Epidermal melanocyte (primary cell): Measurements from ENCODE around the gene ANKDD1B.
"Not testable (repeated sequence)": the region's sequence is repeated elsewhere in the genome, so short reads cannot be mapped to it uniquely, and the experiment has no call there.

ENCODE experiments used
- DNase-seq: peaks from one replicate; pipeline ENCODE4 v3.0.0; 2011; ENCODE audit warnings: low spot score; ENCODE audit not compliant: insufficient read length

Gene ANKDD1B

DNA sequence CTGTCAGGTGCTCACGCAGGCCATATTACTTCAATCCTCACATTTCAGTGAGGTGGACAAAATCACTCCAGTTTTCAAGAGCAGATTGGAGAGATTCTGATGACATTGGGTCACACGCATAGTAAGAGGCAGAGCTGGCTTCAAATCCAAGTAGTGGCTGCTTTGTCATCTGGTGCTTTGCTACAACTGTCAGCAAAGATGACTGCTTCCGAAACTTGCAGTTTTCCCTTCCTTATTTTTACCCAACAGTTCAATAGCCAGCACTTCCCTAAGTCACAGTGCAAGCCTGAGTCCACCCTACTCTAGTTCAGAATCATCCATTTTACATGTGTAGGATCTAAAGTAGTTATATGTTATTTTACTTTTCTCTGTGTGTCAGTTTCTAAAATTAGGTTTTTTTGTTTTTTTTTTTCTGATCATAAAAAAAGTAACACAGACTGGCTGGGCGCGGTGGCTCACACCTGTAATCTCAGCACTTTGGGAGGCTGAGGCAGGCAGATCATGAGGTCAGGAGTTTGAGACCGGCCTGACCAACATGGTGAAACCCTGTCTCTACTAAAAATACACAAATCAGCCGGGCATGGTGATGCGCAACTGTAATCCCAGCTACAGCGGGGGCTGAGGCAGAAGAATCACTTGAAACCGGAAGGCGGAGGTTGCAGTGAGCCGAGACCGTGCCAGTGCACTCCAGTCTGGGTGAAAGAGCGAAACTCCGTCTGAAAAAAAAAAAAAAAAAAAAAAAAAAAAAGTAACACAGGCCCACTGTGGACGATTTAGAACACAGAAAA lies 49.6 kb downstream of the ANKDD1B start:
- no peak for DNase-seq

DNA sequence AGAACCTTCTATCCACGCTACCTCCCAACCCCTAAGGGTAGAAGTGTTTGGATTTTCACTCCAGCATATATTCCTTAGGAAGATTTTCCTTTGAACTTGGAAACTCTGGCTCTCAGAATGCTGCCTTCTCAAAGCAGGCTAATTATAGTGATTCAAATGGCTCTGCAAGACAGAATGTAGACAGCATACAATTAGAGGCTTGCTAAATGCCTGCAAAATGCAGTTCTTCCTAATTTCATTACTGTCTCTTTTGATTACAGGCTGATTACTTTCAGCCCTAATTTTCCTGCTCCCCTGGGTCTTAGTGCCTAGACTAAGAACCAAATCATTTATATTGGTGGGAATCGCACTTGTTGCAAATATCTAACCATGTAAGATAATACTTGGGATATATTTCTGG lies 50.8 kb downstream of the ANKDD1B start:
- DNase-seq = no peak

- no peak for DNase-seq
Measured at GRCh38 chr5:75663579-75664284, 52.5 kb downstream of the ANKDD1B start.

- no peak for DNase-seq
Measured at GRCh38 chr5:75664979-75665378, 53.7 kb downstream of the ANKDD1B start.

DNA sequence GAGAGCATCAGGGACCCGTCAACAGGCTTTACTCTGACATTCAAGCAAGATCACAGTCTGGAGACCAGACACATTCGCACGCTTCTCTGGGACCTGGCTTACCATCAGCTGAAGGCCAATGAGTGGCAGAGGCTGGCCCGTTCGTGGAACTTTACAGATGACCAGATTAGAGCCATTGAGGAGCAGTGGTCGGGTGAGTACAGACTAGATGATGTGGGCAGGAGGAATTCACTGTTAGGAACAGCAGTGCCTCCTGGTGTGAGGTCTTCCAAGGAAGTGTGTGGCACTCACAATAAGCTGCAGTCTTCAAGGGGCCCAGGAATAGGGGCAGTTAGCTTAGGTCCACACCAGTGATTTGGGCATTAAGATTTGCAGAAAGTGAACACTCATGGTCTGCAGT lies 55.5 kb downstream of the ANKDD1B start:
- no peak for DNase-seq

GRCh38 chr5:75667586-75667985 lies 56.3 kb downstream of the ANKDD1B start:
- DNase-seq = no peak

DNA sequence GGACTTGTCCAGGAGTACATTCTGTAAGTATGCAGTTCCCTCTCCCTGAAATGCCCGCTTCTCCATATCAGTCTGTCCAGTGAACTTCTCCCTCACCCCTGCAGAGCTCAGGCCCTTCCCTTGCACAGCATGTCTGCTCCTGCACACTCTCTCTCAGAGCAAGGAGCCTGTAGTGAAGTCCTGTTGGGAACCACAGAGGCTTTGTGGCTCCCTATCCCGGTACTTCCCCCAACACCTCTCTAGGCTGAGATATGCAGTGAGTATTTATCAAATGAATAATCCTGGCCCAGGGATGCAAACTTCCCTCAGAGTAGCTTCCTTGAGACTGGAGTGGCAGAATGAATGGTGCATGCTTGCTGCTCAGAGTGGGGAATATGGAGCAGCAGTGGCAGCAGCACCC lies 57.2 kb downstream of the ANKDD1B start:
- no peak for DNase-seq

GRCh38 chr5:75668977-75669689 lies 57.9 kb downstream of the ANKDD1B start:
- no peak for DNase-seq

- no peak for DNase-seq
Measured at GRCh38 chr5:75670577-75670976, 59.3 kb downstream of the ANKDD1B start.

DNA sequence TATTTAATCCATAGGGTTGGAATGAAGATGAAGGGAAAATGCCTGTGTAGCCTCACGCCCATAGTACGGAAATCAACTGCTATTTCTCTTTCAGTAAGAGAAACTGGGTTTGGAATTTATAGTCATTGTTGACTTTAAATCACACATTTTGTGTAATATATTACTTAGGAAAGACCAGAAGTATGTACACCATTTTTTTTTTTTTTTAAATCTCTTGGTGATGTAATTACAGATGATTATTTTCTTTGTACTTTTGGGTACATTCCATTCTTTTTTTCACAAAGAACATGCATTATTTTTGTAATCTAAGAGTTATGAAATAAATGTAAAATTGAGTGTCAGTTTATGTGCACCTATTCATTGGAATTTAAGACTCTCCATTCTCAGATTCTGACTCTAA lies 60.3 kb downstream of the ANKDD1B start:
- no peak for DNase-seq

- no peak for DNase-seq
Measured at GRCh38 chr5:75672616-75673015, 61.4 kb downstream of the ANKDD1B start.

GRCh38 chr5:75675783-75676182 lies 64.5 kb downstream of the ANKDD1B start:
- DNase-seq = no peak

GRCh38 chr5:75677607-75678006 lies 66.4 kb downstream of the ANKDD1B start:
- no peak for DNase-seq

GRCh38 chr5:75678155-75678554 lies 66.9 kb downstream of the ANKDD1B start:
- no peak for DNase-seq

DNA sequence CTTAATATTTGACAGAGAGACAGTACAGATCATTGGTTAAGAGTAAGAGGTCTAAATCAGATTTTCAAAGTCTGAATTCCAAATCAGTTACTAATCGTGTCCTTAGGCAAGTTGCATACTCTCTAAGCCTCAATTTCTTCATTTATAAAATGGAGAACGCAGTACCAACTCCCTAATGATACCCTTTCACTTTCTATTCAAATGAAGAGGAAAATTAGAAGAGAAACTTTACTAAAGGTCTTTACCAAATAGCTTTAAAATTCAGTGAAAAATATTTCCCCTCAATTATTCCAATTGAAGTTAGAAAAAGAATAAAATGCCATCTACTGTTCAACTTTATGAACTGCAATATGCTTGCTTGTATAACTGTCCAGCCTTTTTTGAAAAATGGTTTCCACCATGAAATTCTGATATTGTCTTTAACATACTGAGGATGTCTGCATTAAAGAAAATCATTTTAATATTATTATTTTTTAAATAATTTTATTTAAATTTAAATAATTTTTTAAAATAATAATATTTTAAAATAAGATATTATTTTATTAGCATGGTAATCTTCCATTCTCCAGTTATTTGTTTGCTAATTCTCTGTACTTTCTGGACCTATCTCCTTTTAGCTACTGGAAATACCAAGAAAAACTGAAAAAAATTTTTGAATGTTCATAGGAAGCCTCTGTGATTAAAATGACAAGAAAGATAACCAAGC lies 70.0 kb downstream of the ANKDD1B start:
- no peak for DNase-seq

DNA sequence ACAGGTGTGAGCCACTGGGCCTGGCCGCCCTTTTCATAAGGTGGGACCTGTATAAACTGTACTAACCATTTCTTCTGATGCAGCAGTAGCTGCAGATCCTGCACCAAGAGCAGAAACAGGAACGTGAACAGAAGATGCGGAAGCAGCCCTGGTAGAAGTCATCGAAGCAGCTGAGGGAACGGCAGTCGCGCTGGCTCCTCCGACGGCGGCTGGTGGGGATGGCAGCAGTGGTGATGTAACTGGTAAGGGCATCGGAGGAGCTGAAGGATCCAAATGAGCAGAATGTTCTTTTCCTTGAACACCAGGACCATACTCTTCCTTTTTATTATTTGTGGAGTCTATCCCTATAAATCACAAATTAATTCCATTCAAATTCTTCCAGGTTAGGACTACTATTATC lies 73.9 kb downstream of the ANKDD1B start:
- DNase-seq = no peak

DNA sequence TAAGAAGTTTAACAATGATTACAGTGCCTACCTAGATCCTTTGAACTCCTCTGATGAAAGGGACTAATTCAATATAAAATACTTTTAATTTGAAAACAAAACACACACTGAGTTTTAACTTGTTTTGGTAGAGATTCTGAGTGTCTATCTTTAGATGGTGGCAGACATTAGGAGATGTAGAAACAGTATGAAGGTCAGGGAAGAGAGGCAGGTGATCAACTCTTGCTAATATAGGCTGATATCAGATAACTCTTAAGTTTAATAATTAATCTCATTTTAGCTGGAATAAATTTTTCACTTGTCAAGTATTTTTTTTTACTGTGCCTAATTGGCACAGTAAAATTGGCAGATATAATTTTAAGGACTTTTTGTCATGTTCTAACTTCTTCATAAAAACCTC lies 75.2 kb downstream of the ANKDD1B start:
- no peak for DNase-seq

DNA sequence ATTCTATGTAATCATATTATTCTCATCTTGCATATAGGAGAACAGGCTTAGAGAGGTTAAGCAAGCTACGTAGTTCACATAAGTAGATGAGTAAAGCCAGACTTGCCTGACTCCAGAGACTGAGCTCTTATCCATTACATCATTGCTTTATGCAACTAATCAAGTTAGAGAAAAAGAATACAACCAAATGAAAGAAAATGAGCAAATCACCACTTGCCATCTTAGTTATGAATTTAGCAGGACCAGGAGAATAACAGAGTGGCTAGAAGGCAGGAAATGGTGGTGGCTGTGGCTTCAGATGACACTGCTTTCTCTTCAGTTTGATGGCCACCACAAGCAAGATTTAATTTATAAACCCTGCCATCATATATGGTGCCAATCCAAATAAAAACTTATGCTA lies 79.4 kb downstream of the ANKDD1B start:
- DNase-seq = no peak

DNA sequence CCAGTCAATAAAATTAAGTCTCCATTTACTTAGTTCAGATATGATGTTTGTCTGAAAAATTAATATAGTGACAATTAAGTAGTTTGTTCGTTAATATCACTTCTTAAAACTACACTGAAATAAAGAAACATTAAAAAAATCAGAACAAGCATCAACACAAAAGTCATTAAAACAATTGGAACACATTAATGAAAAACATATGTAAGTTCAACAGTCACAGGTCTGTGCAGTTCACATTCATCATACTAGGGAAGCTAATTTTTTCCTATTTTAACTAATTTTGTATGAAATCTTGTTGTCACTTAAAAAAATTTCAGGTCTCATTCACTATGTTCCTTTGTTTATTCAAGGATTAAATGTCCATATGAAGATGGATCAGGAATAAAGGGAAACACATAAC lies 83.5 kb downstream of the ANKDD1B start:
- DNase-seq = no peak

GRCh38 chr5:75695472-75696351 lies 84.5 kb downstream of the ANKDD1B start:
- DNase-seq = not testable (repeated sequence)

- no peak for DNase-seq
Measured at GRCh38 chr5:75701856-75702255, 90.6 kb downstream of the ANKDD1B start.
